Measurements from ENCODE around the gene ASGR1.

GRCh38 chr17:7225711-7226331, 46.7 kb upstream of the ASGR1 start:
- TF ChIP-seq CTCF (IDR thresholded peaks at IDR 0.05 in 8 of 11, conservative IDR thresholded peaks at IDR 0.05 in 3 of 11) = no peak
- no peak for TF ChIP-seq POLR2A (IDR thresholded peaks at IDR 0.05)

Measured in spleen (tissue), 7 donors.